Breast epithelium (tissue), 3 donors: ENCODE data around the gene ITPRID1.

Experiments
- POLR2A ChIP-seq: fragments of 450-650 bp; IDR thresholded peaks from one replicate; pipeline ENCODE4 v1.6.1; 2016; ENCODE audit warnings: antibody characterized with exemption, mild to moderate bottlenecking, moderate library complexity
- TF ChIP-seq, protein P1 (sequence below), 3 donors: fragments of 450-650 bp; IDR thresholded peaks; one replicate each; pipeline ENCODE4 v1.5.1; 2016 to 2017; ENCODE audit warnings: antibody characterized with exemption in 3 of 3, mild to moderate bottlenecking in 3 of 3, moderate library complexity in 3 of 3

DNA sequence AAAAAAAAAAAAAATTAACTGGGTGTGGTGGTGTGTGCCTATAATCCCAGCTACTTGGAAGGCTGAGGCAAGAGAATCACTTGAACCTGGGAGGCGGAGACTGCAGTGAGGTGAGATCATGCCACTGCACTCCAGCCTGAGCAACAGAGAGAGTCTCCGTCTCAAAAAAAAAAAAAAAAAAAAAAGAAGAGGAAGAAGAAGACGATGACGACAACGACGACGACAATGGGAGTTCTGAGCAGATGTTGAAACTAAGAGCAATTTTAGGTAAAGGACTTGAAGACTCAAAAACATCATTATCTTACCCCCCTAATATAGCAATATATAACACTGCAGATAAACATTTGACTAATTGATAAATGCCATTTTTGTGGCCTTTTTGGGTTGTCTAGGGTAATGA is 133.6 kb downstream of the ITPRID1 start:
- TF ChIP-seq, protein P1, sequence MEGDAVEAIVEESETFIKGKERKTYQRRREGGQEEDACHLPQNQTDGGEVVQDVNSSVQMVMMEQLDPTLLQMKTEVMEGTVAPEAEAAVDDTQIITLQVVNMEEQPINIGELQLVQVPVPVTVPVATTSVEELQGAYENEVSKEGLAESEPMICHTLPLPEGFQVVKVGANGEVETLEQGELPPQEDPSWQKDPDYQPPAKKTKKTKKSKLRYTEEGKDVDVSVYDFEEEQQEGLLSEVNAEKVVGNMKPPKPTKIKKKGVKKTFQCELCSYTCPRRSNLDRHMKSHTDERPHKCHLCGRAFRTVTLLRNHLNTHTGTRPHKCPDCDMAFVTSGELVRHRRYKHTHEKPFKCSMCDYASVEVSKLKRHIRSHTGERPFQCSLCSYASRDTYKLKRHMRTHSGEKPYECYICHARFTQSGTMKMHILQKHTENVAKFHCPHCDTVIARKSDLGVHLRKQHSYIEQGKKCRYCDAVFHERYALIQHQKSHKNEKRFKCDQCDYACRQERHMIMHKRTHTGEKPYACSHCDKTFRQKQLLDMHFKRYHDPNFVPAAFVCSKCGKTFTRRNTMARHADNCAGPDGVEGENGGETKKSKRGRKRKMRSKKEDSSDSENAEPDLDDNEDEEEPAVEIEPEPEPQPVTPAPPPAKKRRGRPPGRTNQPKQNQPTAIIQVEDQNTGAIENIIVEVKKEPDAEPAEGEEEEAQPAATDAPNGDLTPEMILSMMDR (IDR thresholded peaks at IDR 0.05), result no peak
- no peak for TF ChIP-seq POLR2A
